Measurements from ENCODE around the gene LRRC26. TPM values are rescaled to one million over a fixed set of nuclear protein-coding genes. Genes with fewer than 3 reads are reported as not detected.

Gene LRRC26
- polyA plus RNA-seq, 1 donor (not counting 4 experiments of a cell fraction or from before 2014, with no cell fraction given), result not detected

DNA sequence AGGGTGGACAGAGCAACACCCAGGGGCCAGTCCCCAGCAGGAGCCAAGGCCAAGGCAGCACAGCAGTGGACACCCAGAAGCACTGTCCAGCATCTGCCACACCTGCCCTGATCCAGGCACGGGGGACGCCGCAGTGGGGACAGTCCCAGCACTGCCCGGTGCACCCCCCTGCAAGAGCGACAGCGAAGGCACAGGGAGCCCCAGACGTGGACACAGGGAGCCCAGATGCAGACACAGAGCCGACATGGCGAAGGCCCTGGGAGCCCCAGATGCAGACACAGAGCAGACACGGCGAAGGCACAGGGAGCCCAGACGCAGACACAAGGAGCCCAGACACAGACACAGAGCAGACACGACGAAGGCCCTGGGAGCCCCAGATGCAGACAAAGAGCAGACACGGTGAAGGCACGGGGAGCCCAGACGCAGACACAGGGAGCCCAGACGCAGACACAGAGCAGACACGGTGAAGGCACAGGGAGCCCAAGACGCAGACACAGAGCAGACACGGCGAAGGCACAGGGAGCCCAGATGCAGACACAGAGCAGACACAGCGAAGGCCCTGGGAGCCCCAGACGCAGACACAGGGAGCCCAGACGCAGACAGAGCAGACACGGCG, 14.2 kb upstream of the LRRC26 start:
- no peak overlapping the region for H3K4me2 ChIP-seq (ENCODE audit: control insufficient read depth, extremely low read depth, insufficient read depth, low read depth, low read length)
- no peaks in the 10 kb centered on the region for H3K27me3 ChIP-seq (ENCODE audit: control insufficient read depth, extremely low read depth, insufficient read depth, low read length)
- H3K79me2 ChIP-seq (ENCODE audit: control insufficient read depth, insufficient read depth, low read length), result peaks cover 30% of the 10 kb centered on the region
- DNase-seq (ENCODE audit: low read depth, low spot score) (no peak), FAIRE-seq (no peak)
- H3K9me3 ChIP-seq (ENCODE audit: control insufficient read depth, low read depth, low read length), result no peaks in the 10 kb centered on the region
- peaks cover 18 to 21% of the 10 kb centered on the region in 2 experiments for H3K36me3 ChIP-seq (ENCODE audit: control insufficient read depth in 2 of 2, extremely low read depth in 1 of 2, insufficient read depth in 2 of 2, low read length in 2 of 2)
- no peak overlapping the region for H2AFZ ChIP-seq (ENCODE audit: control insufficient read depth, low read length)
- peaks cover 13% of the 10 kb centered on the region for H3K4me1 ChIP-seq (ENCODE audit: control insufficient read depth, extremely low read depth, insufficient read depth, low read length)
- H3K4me3 ChIP-seq (ENCODE audit: control insufficient read depth in 2 of 3, extremely low read depth in 1 of 3, insufficient read depth in 2 of 3, low read depth in 1 of 3, low read length in 3 of 3), result no peak overlapping the region
- no peaks in the 10 kb centered on the region for H3K9me1 ChIP-seq (ENCODE audit: control insufficient read depth, extremely low read depth, insufficient read depth, low read length)
- no peak overlapping the region for H3K9ac ChIP-seq (ENCODE audit: control insufficient read depth, extremely low read depth, insufficient read depth, low read length)
- no peak overlapping the region for H3K27ac ChIP-seq (ENCODE audit: control insufficient read depth, insufficient read depth, low read length)
- TF ChIP-seq, protein P1, sequence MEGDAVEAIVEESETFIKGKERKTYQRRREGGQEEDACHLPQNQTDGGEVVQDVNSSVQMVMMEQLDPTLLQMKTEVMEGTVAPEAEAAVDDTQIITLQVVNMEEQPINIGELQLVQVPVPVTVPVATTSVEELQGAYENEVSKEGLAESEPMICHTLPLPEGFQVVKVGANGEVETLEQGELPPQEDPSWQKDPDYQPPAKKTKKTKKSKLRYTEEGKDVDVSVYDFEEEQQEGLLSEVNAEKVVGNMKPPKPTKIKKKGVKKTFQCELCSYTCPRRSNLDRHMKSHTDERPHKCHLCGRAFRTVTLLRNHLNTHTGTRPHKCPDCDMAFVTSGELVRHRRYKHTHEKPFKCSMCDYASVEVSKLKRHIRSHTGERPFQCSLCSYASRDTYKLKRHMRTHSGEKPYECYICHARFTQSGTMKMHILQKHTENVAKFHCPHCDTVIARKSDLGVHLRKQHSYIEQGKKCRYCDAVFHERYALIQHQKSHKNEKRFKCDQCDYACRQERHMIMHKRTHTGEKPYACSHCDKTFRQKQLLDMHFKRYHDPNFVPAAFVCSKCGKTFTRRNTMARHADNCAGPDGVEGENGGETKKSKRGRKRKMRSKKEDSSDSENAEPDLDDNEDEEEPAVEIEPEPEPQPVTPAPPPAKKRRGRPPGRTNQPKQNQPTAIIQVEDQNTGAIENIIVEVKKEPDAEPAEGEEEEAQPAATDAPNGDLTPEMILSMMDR (optimal IDR thresholded peaks at IDR 0.05 in 1 of 3, IDR thresholded peaks at IDR 0.05 in 1 of 3, conservative IDR thresholded peaks at IDR 0.05 in 1 of 3; ENCODE audit: extremely low read depth in 1 of 3, insufficient read depth in 2 of 3, low read length in 3 of 3), result no peak
- H4K20me1 ChIP-seq (ENCODE audit: control insufficient read depth, extremely low read depth, insufficient read depth, low read length), result no peaks in the 10 kb centered on the region
- dilution Hi-C loops (cut with MboI; ENCODE audit: extremely low pct_ligation_motif_present, low sequenced_read_pairs), result no loop called here

DNA sequence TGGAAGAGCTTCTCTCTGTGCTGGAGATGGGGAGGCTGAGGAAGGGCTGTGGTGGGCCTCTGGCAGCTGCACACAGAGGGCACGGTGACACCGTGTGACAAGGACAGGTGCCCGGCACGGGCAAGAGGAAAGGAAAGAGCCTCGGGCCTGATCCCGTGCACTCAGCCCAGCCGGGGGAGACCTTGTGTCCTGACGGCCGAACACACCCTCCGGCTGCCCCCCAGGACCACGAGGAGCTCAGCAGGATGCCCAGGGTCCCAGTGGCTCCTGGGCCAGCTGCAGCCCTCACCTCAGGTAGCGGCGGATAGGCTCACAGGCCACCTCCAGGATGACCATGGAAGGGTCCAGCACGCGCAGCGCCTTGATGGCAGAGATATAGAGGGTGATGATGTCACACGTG, 13.0 kb upstream of the LRRC26 start:
- Histone ChIP-seq H3K4me3 (ENCODE audit: control insufficient read depth in 2 of 3, extremely low read depth in 1 of 3, insufficient read depth in 2 of 3, low read depth in 1 of 3, low read length in 3 of 3) (no peak overlapping the region), H3K36me3 (ENCODE audit: control insufficient read depth in 2 of 2, extremely low read depth in 1 of 2, insufficient read depth in 2 of 2, low read length in 2 of 2) (peaks cover 18 to 21% of the 10 kb centered on the region in 2 experiments), H3K27me3 (ENCODE audit: control insufficient read depth, extremely low read depth, insufficient read depth, low read length) (no peaks in the 10 kb centered on the region), H3K4me1 (ENCODE audit: control insufficient read depth, extremely low read depth, insufficient read depth, low read length) (peaks cover 12% of the 10 kb centered on the region), H4K20me1 (ENCODE audit: control insufficient read depth, extremely low read depth, insufficient read depth, low read length) (no peaks in the 10 kb centered on the region), H3K79me2 (ENCODE audit: control insufficient read depth, insufficient read depth, low read length) (peaks cover 25% of the 10 kb centered on the region), H3K27ac (ENCODE audit: control insufficient read depth, insufficient read depth, low read length) (no peak overlapping the region), H3K9me3 (ENCODE audit: control insufficient read depth, low read depth, low read length) (no peaks in the 10 kb centered on the region), H3K9ac (ENCODE audit: control insufficient read depth, extremely low read depth, insufficient read depth, low read length) (no peak overlapping the region), H2AFZ (ENCODE audit: control insufficient read depth, low read length) (no peak overlapping the region), H3K4me2 (ENCODE audit: control insufficient read depth, extremely low read depth, insufficient read depth, low read depth, low read length) (no peak overlapping the region), H3K9me1 (ENCODE audit: control insufficient read depth, extremely low read depth, insufficient read depth, low read length) (no peaks in the 10 kb centered on the region)
- dilution Hi-C loops (cut with MboI; ENCODE audit: extremely low pct_ligation_motif_present, low sequenced_read_pairs), result no loop called here
- no peak for TF ChIP-seq EZH2 (IDR thresholded peaks at IDR 0.05; ENCODE audit: low read length)
- TF ChIP-seq, protein P1 (optimal IDR thresholded peaks at IDR 0.05 in 1 of 3, IDR thresholded peaks at IDR 0.05 in 1 of 3, conservative IDR thresholded peaks at IDR 0.05 in 1 of 3; ENCODE audit: extremely low read depth in 1 of 3, insufficient read depth in 2 of 3, low read length in 3 of 3), result no peak
- DNase-seq (ENCODE audit: low read depth, low spot score), result no peak
- FAIRE-seq, result no peak

Data from keratinocyte (primary cell).